ENCODE results near the gene CADM1. TPM values are rescaled to one million over a fixed set of nuclear protein-coding genes. Genes with fewer than 3 reads are reported as not detected.

Gene CADM1
- total RNA-seq, 2 donors from 2014 or later: 49.6 to 137 TPM

- TF ChIP-seq CTCF (IDR thresholded peaks at IDR 0.05): no peak
- H3K27ac ChIP-seq: no peak overlapping the region
- no peaks in the 10 kb centered on the region for H3K9me3 ChIP-seq
- H3K27me3 ChIP-seq (replicated peaks; ENCODE audit: insufficient read depth): no peaks in the 10 kb centered on the region
- no peak overlapping the region for H3K4me3 ChIP-seq
- no peaks in the 10 kb centered on the region for H3K4me1 ChIP-seq (replicated peaks)
- no peak for DNase-seq (ENCODE audit: low spot score)
- H3K36me3 ChIP-seq: no peaks in the 10 kb centered on the region
- intact Hi-C loops (cut with DNase I): no loop called here
- 95% methylated on average over 7 of the region's 7 CpGs for WGBS
Measured at GRCh38 chr11:115214644-115215234, 289.5 kb downstream of the CADM1 start.

GRCh38 chr11:115213007-115213406, 291.2 kb downstream of the CADM1 start:
- H3K27ac ChIP-seq: no peak overlapping the region
- no peaks in the 10 kb centered on the region for H3K9me3 ChIP-seq
- H3K4me3 ChIP-seq: no peak overlapping the region
- DNase-seq (ENCODE audit: low spot score): no peak
- peaks cover 2% of the 10 kb centered on the region for H3K4me1 ChIP-seq (replicated peaks)
- no peaks in the 10 kb centered on the region for H3K36me3 ChIP-seq
- TF ChIP-seq POLR2AphosphoS5 (IDR thresholded peaks at IDR 0.05) (no peak), POLR2A (IDR thresholded peaks at IDR 0.05) (no peak), CTCF (IDR thresholded peaks at IDR 0.05) (no peak)
- WGBS: 79% methylated on average over 8 of the region's 8 CpGs
- H3K27me3 ChIP-seq (replicated peaks; ENCODE audit: insufficient read depth): no peaks in the 10 kb centered on the region
- intact Hi-C loops (cut with DNase I): no loop called here

DNA sequence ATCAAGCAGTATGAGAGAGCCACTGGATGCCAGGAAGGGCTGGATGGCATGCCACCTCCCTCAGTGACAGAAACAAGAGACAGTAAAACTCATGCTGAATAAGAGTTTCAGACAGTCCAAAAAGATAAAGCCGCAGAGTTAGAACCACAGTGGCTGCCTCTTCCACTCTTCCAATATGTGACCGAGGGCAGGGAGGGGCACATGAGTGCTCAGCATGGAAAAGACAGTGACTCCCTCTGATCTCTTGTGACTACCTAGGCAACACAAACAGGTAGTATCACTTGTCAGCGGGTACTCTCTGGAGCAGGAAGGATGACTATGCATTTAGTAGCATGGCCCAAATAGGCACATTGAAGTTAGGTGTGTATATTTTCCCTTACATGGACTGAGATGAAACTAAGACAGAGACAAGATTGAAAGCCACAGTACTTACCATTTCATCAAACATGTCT, 295.4 kb downstream of the CADM1 start:
- Histone ChIP-seq H3K27me3 (replicated peaks; ENCODE audit: insufficient read depth) (no peaks in the 10 kb centered on the region), H3K4me3 (no peak overlapping the region), H3K36me3 (no peaks in the 10 kb centered on the region), H3K4me1 (replicated peaks) (peaks cover 2% of the 10 kb centered on the region), H3K9me3 (no peaks in the 10 kb centered on the region), H3K27ac (no peak overlapping the region)
- 91% methylated on average over 3 of the region's 3 CpGs for WGBS
- TF ChIP-seq POLR2AphosphoS5 (IDR thresholded peaks at IDR 0.05) (no peak), POLR2A (IDR thresholded peaks at IDR 0.05) (no peak), CTCF (IDR thresholded peaks at IDR 0.05) (no peak)
- intact Hi-C loops (cut with DNase I): no loop called here
- no peak for DNase-seq (ENCODE audit: low spot score)

- intact Hi-C loops (cut with DNase I): no loop called here
- WGBS: 88% methylated on average over 1 of the region's 1 CpG
- DNase-seq (ENCODE audit: low spot score): no peak
- no peak overlapping the region for H3K4me3 ChIP-seq
- TF ChIP-seq POLR2A (IDR thresholded peaks at IDR 0.05): no peak
- no peak for TF ChIP-seq POLR2AphosphoS5 (IDR thresholded peaks at IDR 0.05)
- no peak for TF ChIP-seq CTCF (IDR thresholded peaks at IDR 0.05)
- no peaks in the 10 kb centered on the region for H3K9me3 ChIP-seq
- H3K27me3 ChIP-seq (replicated peaks; ENCODE audit: insufficient read depth): no peaks in the 10 kb centered on the region
- peaks cover 2% of the 10 kb centered on the region for H3K4me1 ChIP-seq (replicated peaks)
- H3K27ac ChIP-seq: no peak overlapping the region
- H3K36me3 ChIP-seq: no peaks in the 10 kb centered on the region
Measured at GRCh38 chr11:115207916-115208315, 296.3 kb downstream of the CADM1 start.

- no peaks in the 10 kb centered on the region for H3K36me3 ChIP-seq
- TF ChIP-seq CTCF (IDR thresholded peaks at IDR 0.05): no peak
- no peak for TF ChIP-seq POLR2A (IDR thresholded peaks at IDR 0.05)
- no peak for TF ChIP-seq POLR2AphosphoS5 (IDR thresholded peaks at IDR 0.05)
- H3K4me1 ChIP-seq (replicated peaks): peaks cover 2% of the 10 kb centered on the region
- WGBS: 55% methylated on average over 4 of the region's 4 CpGs
- H3K9me3 ChIP-seq: no peaks in the 10 kb centered on the region
- H3K27me3 ChIP-seq (replicated peaks; ENCODE audit: insufficient read depth): no peaks in the 10 kb centered on the region
- no peak overlapping the region for H3K4me3 ChIP-seq
- intact Hi-C loops (cut with DNase I): no loop called here
- no peak overlapping the region for H3K27ac ChIP-seq
- DNase-seq (ENCODE audit: low spot score): no peak
Measured at GRCh38 chr11:115207166-115207591, 297.0 kb downstream of the CADM1 start.

All from prostate gland (tissue), 2 donors.